Activated CD4-positive, alpha-beta T cell treated with anti-CD3 and anti-CD28 coated beads, Interleukin-2, amount 10 ng/mL, durations not matched to agents 7 days and 5 days (primary cell): Measurements from ENCODE around the gene COL5A1. TPM values are rescaled to one million over a fixed set of nuclear protein-coding genes. Genes with fewer than 3 reads are reported as not detected.

Experiments used
- CTCF ChIA-PET: fragments of 350-600 bp; sonication (Branson Sonifier 250); formaldehyde crosslinking; loops from one replicate; lab custom pipeline; 2021; ENCODE audit warnings: antibody characterized with exemption; lab: Charles Lee
- POLR2A ChIA-PET: fragments of 350-600 bp; sonication (Branson Sonifier 250); formaldehyde crosslinking; loops from one replicate; lab custom pipeline; 2021; ENCODE audit warnings: antibody characterized with exemption; lab: Charles Lee
- DNase-seq: peaks from one replicate; pipeline ENCODE4 v3.0.0-alpha.2; 2020
- H3K27ac Mint-ChIP-seq: one replicate; pipeline ENCODE4 v1.8.0; 2021; ENCODE audit warnings: mild to moderate bottlenecking, moderate library complexity, mixed read lengths
- H3K27me3 Mint-ChIP-seq: one replicate; pipeline ENCODE4 v1.8.0; 2021; ENCODE audit warnings: mixed read lengths
- H3K36me3 Mint-ChIP-seq: one replicate; pipeline ENCODE4 v1.8.0; 2021; ENCODE audit warnings: low read depth, mixed read lengths
- H3K4me1 Mint-ChIP-seq: one replicate; pipeline ENCODE4 v1.8.0; 2021; ENCODE audit warnings: mixed read lengths
- H3K4me3 Mint-ChIP-seq: one replicate; pipeline ENCODE4 v1.8.0; 2021; ENCODE audit warnings: mild to moderate bottlenecking, moderate library complexity, mixed read lengths
- H3K9me3 Mint-ChIP-seq: one replicate; pipeline ENCODE4 v1.8.0; 2021; ENCODE audit warnings: mixed read lengths
- total RNA-seq, 2 experiments: library from RNA; stranded (reverse); gene quantifications; one replicate each; pipeline ENCODE4 v1.2.3, GENCODE V29; 2021

COL5A1 gene
- total RNA-seq, 2 experiments from 2014 or later, result 0.15 to 0.30 TPM

- no peak for DNase-seq
Measured at GRCh38 chr9:134616341-134616740, 25.3 kb upstream of the COL5A1 start.

GRCh38 chr9:134617246-134617645 lies 24.4 kb upstream of the COL5A1 start:
- peaks cover under 1% of the 10 kb centered on the region for H3K27me3 Mint-ChIP-seq
- ChIA-PET POLR2A (no interaction called here), CTCF (no interaction called here)
- no peak overlapping the region for H3K4me3 Mint-ChIP-seq
- H3K9me3 Mint-ChIP-seq, result peaks cover 6% of the 10 kb centered on the region
- no peaks in the 10 kb centered on the region for H3K4me1 Mint-ChIP-seq
- H3K36me3 Mint-ChIP-seq, result no peaks in the 10 kb centered on the region
- H3K27ac Mint-ChIP-seq, result no peak overlapping the region
- no peak for DNase-seq

More at GRCh38 chr9:134616341-134616740, 25.3 kb upstream of the COL5A1 start:
- H3K27ac Mint-ChIP-seq, result no peak overlapping the region
- H3K9me3 Mint-ChIP-seq, result peaks cover 13% of the 10 kb centered on the region
- H3K36me3 Mint-ChIP-seq, result no peaks in the 10 kb centered on the region
- CTCF ChIA-PET, result no interaction called here
- peaks cover 1% of the 10 kb centered on the region for H3K27me3 Mint-ChIP-seq
- POLR2A ChIA-PET, result no interaction called here
- H3K4me3 Mint-ChIP-seq, result no peak overlapping the region
- H3K4me1 Mint-ChIP-seq, result no peaks in the 10 kb centered on the region

GRCh38 chr9:134617836-134618162 lies 23.8 kb upstream of the COL5A1 start:
- POLR2A ChIA-PET, result no interaction called here
- DNase-seq, result no peak
- Mint-ChIP-seq H3K27ac (no peak overlapping the region), H3K27me3 (no peaks in the 10 kb centered on the region), H3K4me3 (no peak overlapping the region), H3K9me3 (peaks cover 2% of the 10 kb centered on the region), H3K4me1 (no peaks in the 10 kb centered on the region), H3K36me3 (no peaks in the 10 kb centered on the region)
- CTCF ChIA-PET, result no interaction called here

GRCh38 chr9:134618163-134618832 lies 23.3 kb upstream of the COL5A1 start:
- CTCF ChIA-PET, result no interaction called here
- POLR2A ChIA-PET, result no interaction called here
- no peak overlapping the region for H3K27ac Mint-ChIP-seq
- DNase-seq, result no peak
- no peaks in the 10 kb centered on the region for H3K36me3 Mint-ChIP-seq
- H3K4me3 Mint-ChIP-seq, result no peak overlapping the region
- H3K9me3 Mint-ChIP-seq, result no peaks in the 10 kb centered on the region
- no peaks in the 10 kb centered on the region for H3K27me3 Mint-ChIP-seq
- no peaks in the 10 kb centered on the region for H3K4me1 Mint-ChIP-seq

- no peaks in the 10 kb centered on the region for H3K9me3 Mint-ChIP-seq
- H3K27me3 Mint-ChIP-seq, result no peaks in the 10 kb centered on the region
- H3K4me3 Mint-ChIP-seq, result no peak overlapping the region
- no peaks in the 10 kb centered on the region for H3K4me1 Mint-ChIP-seq
- POLR2A ChIA-PET, result no interaction called here
- H3K36me3 Mint-ChIP-seq, result no peaks in the 10 kb centered on the region
- CTCF ChIA-PET, result no interaction called here
- no peak for DNase-seq
- H3K27ac Mint-ChIP-seq, result no peak overlapping the region
Measured at GRCh38 chr9:134618833-134619447, 22.7 kb upstream of the COL5A1 start.

- H3K27ac Mint-ChIP-seq, result no peak overlapping the region
- ChIA-PET CTCF (no interaction called here), POLR2A (no interaction called here)
- no peaks in the 10 kb centered on the region for H3K27me3 Mint-ChIP-seq
- no peaks in the 10 kb centered on the region for H3K9me3 Mint-ChIP-seq
- H3K36me3 Mint-ChIP-seq, result no peaks in the 10 kb centered on the region
- no peak overlapping the region for H3K4me3 Mint-ChIP-seq
- no peaks in the 10 kb centered on the region for H3K4me1 Mint-ChIP-seq
- DNase-seq, result no peak
Measured at GRCh38 chr9:134619448-134619982, 22.1 kb upstream of the COL5A1 start.

GRCh38 chr9:134619983-134620661 lies 21.5 kb upstream of the COL5A1 start:
- ChIA-PET CTCF (no interaction called here), POLR2A (no interaction called here)
- Mint-ChIP-seq H3K4me3 (no peak overlapping the region), H3K9me3 (no peaks in the 10 kb centered on the region), H3K27ac (no peak overlapping the region), H3K36me3 (no peaks in the 10 kb centered on the region), H3K4me1 (no peaks in the 10 kb centered on the region), H3K27me3 (no peaks in the 10 kb centered on the region)
- DNase-seq, result no peak

GRCh38 chr9:134620751-134621557 lies 20.6 kb upstream of the COL5A1 start:
- Mint-ChIP-seq H3K4me3 (no peak overlapping the region), H3K9me3 (no peaks in the 10 kb centered on the region), H3K27ac (no peak overlapping the region), H3K36me3 (no peaks in the 10 kb centered on the region), H3K4me1 (no peaks in the 10 kb centered on the region), H3K27me3 (no peaks in the 10 kb centered on the region)
- ChIA-PET CTCF (no interaction called here), POLR2A (no interaction called here)
- DNase-seq, result no peak

GRCh38 chr9:134621558-134622110 lies 20.0 kb upstream of the COL5A1 start:
- Mint-ChIP-seq H3K4me1 (no peaks in the 10 kb centered on the region), H3K27me3 (no peaks in the 10 kb centered on the region), H3K4me3 (no peak overlapping the region), H3K36me3 (no peaks in the 10 kb centered on the region), H3K9me3 (no peaks in the 10 kb centered on the region), H3K27ac (no peak overlapping the region)
- ChIA-PET CTCF (no interaction called here), POLR2A (no interaction called here)
- no peak for DNase-seq

- POLR2A ChIA-PET, result no interaction called here
- Mint-ChIP-seq H3K4me1 (no peaks in the 10 kb centered on the region), H3K4me3 (no peak overlapping the region), H3K27ac (no peak overlapping the region), H3K9me3 (no peaks in the 10 kb centered on the region), H3K27me3 (no peaks in the 10 kb centered on the region), H3K36me3 (no peaks in the 10 kb centered on the region)
- no peak for DNase-seq
- CTCF ChIA-PET, result no interaction called here
Measured at GRCh38 chr9:134622896-134623257, 18.7 kb upstream of the COL5A1 start.

GRCh38 chr9:134623258-134624066 lies 18.1 kb upstream of the COL5A1 start:
- H3K4me3 Mint-ChIP-seq, result no peak overlapping the region
- H3K9me3 Mint-ChIP-seq, result no peaks in the 10 kb centered on the region
- ChIA-PET POLR2A (no interaction called here), CTCF (no interaction called here)
- no peaks in the 10 kb centered on the region for H3K4me1 Mint-ChIP-seq
- DNase-seq, result no peak
- H3K36me3 Mint-ChIP-seq, result no peaks in the 10 kb centered on the region
- no peak overlapping the region for H3K27ac Mint-ChIP-seq
- no peaks in the 10 kb centered on the region for H3K27me3 Mint-ChIP-seq

GRCh38 chr9:134624137-134624591 lies 17.4 kb upstream of the COL5A1 start:
- CTCF ChIA-PET, result no interaction called here
- POLR2A ChIA-PET, result no interaction called here
- Mint-ChIP-seq H3K27ac (no peak overlapping the region), H3K4me1 (no peaks in the 10 kb centered on the region), H3K27me3 (no peaks in the 10 kb centered on the region), H3K4me3 (no peak overlapping the region), H3K36me3 (no peaks in the 10 kb centered on the region), H3K9me3 (no peaks in the 10 kb centered on the region)
- no peak for DNase-seq
